Activated T-cell treated with anti-CD3 and anti-CD28 coated beads for 4 hours (primary cell): ENCODE data around the gene A4GNT.
A peak's percentile ranks its signal among the peaks of the same experiment; 100 is the strongest.
"Not testable (repeated sequence)": the region's sequence is repeated elsewhere in the genome, so short reads cannot be mapped to it uniquely, and the experiment has no call there.

Experiments used
- DNase-seq: peaks from one replicate; pipeline ENCODE4 v3.0.0-alpha.2; 2020

A4GNT gene

DNA sequence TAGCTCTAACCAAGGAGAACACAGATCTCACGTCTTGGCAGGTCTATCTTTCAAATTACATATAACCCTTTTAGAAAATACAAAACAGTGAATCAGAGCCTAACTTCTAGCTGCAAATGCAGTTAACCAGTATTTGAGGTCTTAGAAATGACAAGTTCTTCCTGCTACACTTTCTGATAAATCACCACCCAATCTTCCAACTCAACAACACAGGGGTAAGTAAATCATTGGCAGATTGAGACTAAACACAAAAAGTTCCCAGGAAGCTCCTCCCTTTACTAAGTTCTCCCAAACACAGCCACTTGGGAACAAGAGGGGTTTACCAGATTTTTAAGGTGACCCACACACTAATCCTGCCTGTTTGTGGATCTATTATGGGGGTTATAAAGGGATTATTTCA, at the start of gene A4GNT:
TSS of gene A4GNT (minus strand) at position 152 of the 400 bp plus-strand sequence. CDS start 1,134 bp downstream, outside the sequence.
- DNase-seq = no peak

DNA sequence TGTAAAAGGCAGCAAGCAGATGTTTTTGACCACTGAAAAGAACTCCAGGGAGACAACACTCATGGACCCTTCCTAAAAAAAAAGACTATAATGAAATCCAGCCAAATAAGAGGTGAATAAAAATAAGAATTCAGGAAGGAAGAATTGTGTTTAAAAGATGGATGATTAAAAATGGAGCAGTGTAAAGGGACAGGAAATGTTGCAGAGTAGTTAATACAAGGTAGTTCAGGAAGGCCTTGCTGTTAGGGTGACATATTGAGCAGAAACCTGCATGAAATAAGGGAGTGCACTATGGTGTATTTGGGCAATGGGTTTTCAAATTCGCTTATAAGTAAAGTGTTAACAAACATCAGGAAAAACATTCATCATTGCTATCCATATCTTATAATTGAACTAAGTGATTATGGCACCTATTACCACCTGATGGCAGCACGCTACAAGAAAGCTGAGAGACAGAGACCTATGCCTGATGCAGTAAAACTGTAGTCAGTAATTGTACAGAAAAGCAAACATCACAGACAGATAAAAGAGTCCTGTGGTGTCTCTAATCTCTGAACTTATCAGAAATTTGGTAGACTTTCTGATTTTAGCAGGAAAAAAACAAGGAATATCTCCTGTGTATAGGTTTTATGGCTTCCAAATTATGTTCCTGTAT, 48.3 kb upstream of the A4GNT start:
- DNase-seq = no peak

DNA sequence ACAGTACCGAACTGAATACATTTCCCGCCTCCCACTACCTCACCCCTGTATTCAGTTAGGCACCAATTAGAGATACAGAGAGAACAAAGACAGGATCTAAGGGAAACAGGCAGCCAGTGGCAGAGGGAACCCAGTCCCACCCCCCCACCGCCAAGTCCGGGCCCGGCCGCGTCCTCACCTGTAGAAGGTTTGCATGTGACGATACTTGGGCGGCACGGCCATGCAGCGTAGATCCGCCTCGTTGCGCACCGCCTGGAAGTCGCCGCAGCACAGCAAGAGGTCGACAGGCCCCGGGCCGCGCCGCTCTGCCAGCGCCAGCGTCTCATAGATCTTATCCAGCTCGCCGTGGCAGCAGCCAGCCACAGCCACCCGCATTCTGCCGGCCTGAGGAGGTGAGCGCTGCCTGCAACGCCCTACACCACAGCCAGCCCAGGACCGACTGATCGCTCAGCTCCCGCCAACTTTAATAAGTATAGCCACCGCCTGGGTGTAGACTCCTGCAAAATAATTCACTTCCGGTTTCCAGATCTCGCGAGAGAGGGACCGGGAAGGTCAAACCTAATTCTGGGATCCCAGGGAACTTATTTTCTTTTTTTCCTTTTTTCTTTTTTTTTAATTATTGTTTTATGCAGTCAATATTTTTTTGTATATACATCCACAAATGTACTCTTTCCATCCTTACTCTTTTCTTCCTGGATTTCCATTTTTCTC, 42.4 kb upstream of the A4GNT start, which contains the start of gene DBR1:
TSS of gene DBR1 (minus strand) at position 501 of the 711 bp plus-strand sequence. CDS start at position 375, 126 bp downstream.
- peak; percentile 70 for DNase-seq

DNA sequence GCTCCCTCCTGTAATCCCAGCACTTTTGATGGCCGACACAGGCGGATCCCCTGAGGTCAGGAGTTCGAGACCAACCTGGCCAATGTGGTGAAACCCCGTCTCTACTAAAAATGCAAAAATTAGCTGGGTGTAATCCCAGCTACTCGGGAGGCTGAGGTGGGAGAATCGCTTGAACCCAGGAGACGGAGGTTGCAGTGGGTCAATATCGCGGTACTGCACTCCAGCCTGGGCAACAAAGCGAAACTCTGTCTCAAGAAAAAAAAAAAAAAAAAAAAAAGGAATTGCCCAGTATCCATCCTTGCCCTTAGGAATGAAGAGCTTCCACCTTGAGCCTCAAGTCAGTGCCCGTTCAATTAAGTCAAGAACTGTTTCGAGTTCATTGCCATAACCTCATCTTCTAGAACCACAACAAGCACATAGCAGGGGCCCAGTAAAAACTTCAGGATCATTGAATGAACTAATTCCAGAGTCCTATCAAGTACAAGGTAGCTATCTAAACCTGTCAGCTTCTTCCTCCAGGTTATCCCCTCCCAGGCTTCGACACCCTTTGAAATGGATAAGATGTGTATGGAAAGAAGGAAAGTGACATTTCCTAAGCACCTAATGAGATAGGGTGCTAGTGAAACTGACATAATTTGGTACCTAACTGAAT, 41.7 kb upstream of the A4GNT start:
- no peak for DNase-seq

DNA sequence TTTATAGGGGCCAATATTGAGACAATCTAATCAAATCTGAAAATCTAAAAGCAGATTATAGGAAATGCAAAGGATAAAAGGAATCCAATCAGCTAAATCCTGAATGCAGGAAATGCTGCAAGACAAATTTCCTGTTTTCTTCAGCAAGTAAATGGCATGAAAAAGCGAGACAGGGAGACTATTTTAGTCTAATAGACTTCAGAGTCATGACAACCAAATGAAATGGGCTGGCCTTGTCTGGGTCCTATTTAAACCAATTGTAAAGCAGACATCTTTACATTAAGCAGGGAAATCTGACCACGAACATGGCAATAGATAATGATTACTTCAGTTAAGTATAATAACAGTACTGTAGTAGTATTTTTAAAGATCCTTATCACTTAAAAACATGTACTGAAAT, 40.4 kb upstream of the A4GNT start:
- no peak for DNase-seq

DNA sequence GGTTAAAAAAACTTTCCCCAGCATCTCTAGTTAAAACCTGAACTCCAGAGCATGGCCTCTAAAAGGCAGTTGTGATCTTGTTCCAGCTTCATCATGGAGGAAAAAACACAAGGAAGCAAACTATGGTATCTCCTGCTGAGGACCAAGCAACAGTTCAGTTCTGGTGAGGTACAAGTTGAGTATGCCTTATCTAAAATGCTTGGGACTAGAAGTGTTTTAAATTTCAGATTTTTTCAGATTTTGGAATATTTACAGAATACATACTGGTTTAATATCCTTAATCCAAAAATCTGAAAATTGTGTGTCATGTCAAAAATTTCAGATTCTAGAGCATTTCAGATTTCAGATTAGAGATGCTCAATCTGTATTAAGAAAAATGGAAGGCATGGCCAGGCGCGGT, 32.9 kb upstream of the A4GNT start:
- no peak for DNase-seq

DNA sequence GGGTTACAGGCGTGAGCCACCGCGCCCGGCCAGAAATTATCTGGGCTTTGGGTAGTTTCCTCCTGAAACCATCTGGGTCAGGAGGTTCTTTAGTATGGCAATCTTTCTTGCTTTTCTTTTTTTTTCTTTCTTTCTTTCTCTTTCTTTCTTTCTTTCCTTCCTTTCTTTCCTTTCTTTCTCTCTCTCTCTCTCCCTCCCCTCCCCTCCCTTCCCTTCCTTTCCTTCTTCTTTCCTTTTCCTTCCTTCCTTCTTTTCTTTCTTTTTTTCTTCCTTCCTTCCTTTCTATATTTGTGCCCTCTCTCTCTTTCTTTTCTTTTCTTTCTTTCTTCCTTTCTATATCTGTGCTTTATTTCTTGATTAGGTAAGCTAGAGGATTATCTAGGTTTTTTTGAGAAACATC, 25.6 kb upstream of the A4GNT start:
- no peak for DNase-seq

DNA sequence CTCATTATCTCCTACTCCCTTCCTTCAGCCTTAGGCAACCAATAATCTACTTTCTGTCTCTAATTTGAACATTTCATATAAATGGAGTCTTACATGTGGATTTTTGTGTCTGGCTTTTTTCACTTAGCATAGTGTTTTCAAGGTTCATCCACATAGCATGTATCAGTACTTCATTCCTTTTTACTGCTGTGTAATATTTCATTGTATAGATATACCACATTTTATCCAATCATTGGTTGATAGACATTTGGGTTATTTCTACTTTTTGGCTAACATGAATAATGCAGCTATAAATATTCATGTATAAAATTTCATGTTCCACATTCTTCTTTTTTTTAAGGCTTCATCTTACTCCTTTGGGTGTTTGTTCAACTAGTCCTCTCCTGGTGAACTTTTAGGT, 22.3 kb upstream of the A4GNT start:
- no peak for DNase-seq

DNA sequence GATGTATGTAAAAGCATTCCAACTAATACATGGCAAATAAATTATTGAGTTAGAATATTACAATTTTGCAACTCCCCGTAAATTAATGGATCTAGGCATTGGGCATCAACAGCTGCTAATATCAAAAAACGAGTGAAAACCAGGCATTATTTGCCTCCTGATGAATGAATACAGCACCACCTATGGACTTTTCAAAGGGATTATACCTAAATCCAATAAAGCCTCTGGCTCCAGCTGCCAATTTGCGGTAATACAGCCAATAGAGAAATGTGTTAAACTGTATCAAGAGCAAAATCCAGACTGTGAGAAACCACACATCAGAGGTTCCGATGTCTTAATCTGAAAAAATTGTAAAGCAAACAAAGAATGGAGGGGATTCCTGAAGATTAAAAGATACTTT, 16.3 kb upstream of the A4GNT start:
- no peak for DNase-seq

DNA sequence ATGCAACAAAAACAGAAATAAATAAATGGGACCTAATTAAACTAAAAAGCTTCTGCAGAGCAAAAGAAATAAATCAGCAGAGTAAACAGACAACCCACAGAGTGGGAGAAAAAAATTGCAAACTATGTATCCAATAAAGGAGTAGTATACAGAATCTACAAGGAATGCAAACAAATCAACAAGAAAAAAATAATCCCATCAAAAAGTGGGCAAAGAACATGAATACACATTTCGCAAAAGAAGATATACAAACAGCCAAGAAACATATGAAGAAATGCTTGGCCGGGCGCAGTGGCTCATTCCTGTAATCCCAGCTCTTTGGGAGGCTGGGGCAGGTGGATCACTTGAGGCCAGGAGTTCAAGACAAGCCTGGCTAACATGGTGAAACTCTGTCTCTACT, 10.0 kb upstream of the A4GNT start:
- DNase-seq = not testable (repeated sequence)

DNA sequence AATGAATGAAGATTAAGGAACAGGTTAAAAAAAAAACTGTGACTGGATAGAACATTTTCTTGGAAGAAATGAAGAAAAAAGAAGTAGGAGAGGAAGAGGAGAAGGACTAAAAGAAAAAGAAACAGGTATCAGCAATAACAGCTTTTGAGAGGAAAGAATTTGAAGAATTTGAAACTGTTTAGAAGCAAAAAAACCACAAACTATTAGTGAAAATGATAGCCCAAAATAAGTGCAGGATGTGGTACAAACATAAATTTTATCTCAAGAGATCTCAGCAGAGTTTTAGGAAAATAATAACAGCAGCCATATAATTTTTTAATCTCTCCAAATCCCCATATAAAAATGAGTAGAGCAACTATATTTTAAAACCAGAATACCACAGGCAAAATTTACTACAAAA, 8.8 kb upstream of the A4GNT start:
- no peak for DNase-seq

DNA sequence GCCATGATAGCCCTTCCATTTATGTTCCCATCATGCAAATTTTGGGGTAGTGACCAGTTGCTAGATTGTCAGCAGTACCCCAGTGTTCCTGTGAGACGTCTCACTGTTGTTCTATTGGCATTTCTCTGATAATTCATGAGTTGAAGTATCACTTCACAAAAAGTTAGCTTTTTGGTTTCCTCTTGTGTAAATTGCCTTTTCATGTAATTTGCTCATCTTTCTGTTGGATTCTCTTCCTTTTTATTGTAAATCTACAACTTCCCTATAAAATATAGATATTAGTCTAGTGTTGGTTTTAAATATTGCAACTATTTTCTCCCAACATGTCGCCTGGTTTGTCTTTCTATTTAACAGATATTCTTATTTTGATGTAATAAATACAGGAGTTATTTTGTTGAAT, 7.5 kb upstream of the A4GNT start:
- no peak for DNase-seq

DNA sequence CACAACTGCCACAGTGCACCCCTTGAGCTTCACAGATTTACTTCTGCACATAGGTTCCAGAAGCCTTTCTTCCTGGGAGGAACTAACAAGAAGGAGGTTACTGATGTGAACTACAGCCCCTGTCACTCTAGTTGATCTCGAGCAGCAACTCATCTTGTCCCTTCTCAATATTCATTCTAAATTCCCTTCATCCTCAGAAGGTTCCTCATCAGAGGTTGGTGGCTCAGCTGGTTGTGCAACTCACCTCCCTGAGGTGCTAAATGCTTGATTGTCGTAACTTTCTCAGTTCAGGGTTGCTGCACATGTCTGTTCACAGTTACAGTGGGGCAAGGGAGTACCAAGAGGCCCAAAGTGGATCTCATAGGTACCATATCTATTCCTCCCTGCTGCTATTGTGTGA, 5.7 kb upstream of the A4GNT start:
- DNase-seq = no peak

DNA sequence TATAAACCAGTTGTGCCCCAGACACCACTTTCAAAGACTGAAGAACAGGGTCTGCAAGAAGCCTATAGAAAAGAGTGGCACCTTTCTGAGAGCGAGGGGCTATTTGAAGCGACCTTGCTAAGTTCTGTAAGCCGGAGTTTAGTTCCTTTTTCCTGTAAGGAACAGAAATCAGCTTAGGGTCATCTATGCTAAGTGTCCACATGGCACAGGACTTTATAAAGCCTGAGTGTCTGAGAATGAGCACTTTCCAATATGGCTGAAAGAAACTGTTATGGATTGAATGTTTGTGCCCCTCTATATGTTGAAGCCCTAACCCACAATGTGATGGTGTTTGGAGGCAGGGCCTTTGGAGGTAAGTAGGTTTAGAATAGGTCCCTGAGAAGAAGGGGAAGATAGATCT, 4.0 kb upstream of the A4GNT start:
- no peak for DNase-seq

DNA sequence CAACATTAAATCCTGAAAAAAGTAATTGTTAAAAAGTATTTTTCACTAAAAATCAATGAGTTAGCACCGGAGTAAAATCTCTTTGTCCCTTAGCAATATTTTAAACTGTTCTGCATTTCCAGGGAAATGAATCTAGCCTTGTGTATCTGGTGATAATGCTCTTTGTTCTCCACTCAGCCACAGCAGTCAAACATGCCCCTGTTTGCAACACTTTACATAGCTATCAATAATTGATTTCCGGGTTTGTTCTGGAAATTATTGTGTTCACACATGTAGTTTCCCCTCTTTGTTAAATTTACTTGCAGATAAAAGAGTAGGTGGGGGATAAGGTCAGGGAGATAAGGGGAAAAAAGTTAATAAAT, 3.6 kb upstream of the A4GNT start:
- DNase-seq = no peak

DNA sequence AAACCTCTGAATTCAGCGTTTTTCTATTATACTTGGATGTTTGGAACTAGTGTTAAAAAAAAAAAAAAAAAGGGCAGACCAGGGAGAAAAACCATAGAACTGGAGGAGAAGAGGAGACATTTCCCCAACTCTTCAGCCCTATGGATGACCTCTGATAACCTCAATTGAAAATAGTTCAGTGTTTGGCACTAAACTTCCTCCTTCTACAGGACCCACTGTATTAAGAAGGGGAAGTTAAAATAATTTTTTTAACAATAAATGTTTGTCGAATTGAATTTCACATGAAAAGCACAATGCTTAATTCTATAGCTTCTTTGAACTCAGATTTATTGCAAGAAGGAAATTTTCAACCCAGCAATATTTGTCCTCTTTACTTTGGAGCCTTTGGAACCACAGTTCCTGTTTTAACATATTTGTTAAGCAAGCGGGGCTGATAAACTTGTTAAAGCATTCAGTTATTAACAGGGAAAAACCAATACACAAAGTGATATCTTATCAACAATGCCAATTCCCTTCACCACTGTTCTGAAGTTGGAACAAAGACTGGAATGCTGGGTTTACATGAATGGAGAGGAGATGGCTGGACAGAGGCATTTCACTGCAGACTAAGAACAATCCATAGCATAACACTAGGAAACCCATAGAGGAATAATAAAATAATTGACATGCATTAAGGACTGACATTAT, 3.1 kb upstream of the A4GNT start:
- no peak for DNase-seq

DNA sequence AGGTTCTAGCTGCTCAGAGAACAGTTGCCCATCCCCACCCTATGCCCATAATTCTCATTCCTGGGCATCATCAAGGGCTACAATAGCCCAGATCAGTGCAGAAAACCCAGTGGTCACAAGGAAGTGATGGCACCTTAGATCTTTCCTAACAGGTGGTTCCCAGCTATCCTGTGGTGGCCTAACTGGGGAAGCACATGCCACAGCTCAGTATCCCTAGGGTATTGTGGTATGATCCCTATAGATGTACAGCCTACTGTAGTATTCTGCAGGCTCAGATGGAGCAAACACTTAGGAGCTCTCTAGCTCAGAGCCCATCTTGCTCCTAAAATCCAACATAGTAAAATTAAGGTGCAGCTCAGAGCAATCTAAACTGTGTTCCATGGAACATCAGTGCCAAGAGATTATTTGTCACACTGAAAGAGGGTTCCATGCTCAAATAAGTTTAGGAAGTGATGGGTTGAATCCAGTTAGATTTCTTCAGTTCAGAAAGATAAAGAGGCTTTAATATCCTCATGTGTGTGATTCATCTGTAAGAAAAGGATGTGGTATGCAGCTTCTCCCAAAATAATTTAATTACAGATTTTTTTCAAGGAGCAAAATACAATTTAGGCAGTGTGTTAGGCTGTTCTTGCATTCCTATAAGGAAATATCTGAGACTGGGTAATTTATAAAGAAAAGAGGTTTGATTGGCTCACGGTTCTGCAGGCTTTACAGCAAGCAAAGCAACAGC, 4.4 kb downstream of the A4GNT start:
- no peak for DNase-seq

DNA sequence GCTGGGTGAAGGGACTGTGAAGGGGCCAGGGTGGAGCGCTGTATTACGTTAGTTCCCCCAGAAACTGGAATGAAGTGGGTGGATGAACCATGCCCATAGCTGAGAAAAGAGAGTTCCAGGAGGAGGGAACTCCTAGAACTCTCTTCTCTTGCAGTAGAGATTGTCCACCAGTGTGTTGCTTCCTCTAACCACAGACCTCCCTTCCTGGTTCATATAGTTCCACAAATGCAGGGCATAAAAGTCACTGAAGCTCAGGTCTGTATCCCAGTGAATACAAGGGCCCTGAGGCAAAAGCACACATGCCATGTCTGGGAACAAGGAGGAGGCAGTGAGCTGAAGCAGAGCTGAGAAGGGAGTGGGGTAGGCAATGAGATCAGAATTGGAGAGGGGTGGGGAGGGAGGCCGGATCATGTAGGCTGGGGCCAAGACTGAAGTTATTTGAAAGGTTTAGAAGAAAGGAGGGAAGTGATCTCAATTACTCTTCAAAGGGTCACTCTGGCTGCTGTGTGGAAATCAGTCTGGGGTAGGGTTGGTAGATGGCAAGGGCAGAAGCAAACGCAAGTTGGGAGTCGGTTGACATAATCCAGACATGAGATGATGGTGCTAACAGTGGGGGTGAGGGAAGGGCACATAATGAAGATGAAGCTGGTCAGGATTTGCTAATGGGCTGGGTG, 6.5 kb downstream of the A4GNT start:
- no peak for DNase-seq

DNA sequence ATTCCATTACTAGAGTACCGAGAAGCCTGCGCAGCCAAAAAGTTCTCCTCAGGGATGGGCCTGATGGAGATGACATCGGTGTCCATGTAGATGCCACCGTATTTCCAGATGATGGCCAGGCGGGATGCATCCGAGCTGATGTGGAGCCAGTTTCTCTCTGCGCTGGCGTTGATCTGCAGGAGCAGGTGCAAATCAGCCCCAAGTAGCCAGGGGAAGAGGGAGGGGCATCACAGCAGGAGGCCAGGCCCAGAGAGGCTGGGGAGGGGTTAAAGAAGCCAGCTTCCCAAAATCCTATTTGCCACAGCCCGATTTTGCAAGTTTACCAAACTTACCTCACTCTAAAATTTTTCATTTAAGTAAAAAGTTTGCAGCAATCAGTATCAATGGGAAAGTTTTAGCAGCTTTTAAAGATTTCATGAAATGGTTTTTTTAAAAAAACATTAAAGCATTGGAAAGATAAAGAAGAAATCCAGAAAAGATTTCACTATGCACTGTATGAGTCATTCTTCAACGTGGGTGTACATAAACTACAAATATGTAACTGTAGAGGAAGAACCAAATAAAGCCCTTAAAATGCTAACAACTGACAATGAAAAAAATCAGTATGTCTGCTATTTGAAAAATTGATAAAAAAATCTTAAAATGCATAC, 7.4 kb downstream of the A4GNT start:
- no peak for DNase-seq

DNA sequence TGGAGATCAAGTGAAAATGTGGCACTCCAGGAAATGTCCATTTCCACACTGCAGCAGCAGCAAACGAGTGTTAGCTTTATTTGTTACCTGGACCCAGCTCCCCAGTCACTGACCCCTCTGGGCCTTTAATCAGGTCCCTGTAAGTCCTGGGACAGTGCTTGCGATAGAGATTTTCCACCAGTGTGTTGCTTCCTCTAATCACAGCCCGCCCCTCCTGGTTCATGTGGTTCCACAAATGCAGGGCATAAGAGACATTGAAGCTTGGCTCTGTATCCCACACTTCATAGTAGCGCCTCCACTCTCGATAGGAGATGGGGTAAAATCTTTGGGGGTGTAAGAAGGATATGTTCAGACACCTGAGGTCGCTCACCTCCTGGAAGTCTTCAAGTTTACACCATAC, 8.0 kb downstream of the A4GNT start:
- no peak for DNase-seq

DNA sequence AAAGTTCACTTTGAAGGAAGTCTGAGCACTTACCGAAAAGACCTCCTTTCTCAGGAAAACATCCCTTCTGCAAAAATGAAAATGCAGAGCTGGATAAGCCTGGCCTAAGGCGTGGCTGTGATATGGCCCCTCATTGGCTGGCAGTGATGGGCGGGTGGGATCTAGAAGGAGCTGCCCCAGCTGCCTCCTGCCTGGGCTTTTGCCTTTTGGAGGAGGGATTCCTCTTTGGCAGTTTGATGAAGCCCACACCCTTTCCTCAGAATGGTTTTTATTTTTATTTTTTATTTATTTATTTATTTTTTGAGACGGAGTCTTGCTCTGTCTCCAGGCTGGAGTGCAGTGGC, 12.8 kb downstream of the A4GNT start:
- no peak for DNase-seq
